Central memory CD8-positive, alpha-beta T cell (primary cell): ENCODE data around the gene TNRC18.
A peak's percentile ranks its signal among the peaks of the same experiment; 100 is the strongest.

ENCODE experiments used
- ATAC-seq: fragments of 150-1000 bp; cut with Tn5 transposase; replicated peaks from 2 replicates; pipeline ENCODE4 v1.10.0; 2022; ENCODE audit warnings: mild to moderate bottlenecking, moderate FRiP score, moderate number of reproducible peaks; ENCODE audit not compliant: poor library complexity, severe bottlenecking; ENCODE audit errors: extremely low read depth
- DNase-seq, 2 donors: peaks; one replicate each; pipeline ENCODE4 v3.0.0; 2021; ENCODE audit warnings: low spot score in 2 of 2
- H3K27ac Mint-ChIP-seq: one replicate; pipeline ENCODE4 v1.8.0; 2022; ENCODE audit warnings: low read depth, mild to moderate bottlenecking, moderate library complexity, mixed read lengths
- H3K27me3 Mint-ChIP-seq: one replicate; pipeline ENCODE4 v1.8.0; 2022; ENCODE audit warnings: mixed read lengths
- H3K36me3 Mint-ChIP-seq: one replicate; pipeline ENCODE4 v1.8.0; 2022; ENCODE audit warnings: mild to moderate bottlenecking, moderate library complexity, mixed read lengths; ENCODE audit not compliant: insufficient read depth
- H3K4me1 Mint-ChIP-seq: one replicate; pipeline ENCODE4 v1.8.0; 2022; ENCODE audit warnings: mixed read lengths
- H3K4me3 Mint-ChIP-seq: one replicate; pipeline ENCODE4 v1.8.0; 2022; ENCODE audit warnings: mild to moderate bottlenecking, moderate library complexity, mixed read lengths
- H3K9me3 Mint-ChIP-seq: one replicate; pipeline ENCODE4 v1.8.0; 2022; ENCODE audit warnings: mixed read lengths

The TNRC18 gene

GRCh38 chr7:5396999-5397663 lies 26.5 kb downstream of the TNRC18 start:
- peak; percentile 94 for ATAC-seq
- no peaks in the 10 kb centered on the region for H3K27me3 Mint-ChIP-seq
- H3K27ac Mint-ChIP-seq = peak overlapping the region; percentile 98
- no peaks in the 10 kb centered on the region for H3K9me3 Mint-ChIP-seq
- DNase-seq = peak; percentile 87 to 95
- peaks cover 23% of the 10 kb centered on the region for H3K36me3 Mint-ChIP-seq
- H3K4me3 Mint-ChIP-seq = peak overlapping the region; percentile 79
- H3K4me1 Mint-ChIP-seq = peaks cover 22% of the 10 kb centered on the region

GRCh38 chr7:5396542-5396941 lies 27.1 kb downstream of the TNRC18 start:
- peaks cover 26% of the 10 kb centered on the region for H3K36me3 Mint-ChIP-seq
- peak; percentile 43 to 54 for DNase-seq

GRCh38 chr7:5395246-5395645 lies 28.4 kb downstream of the TNRC18 start:
- Mint-ChIP-seq H3K27me3 (no peaks in the 10 kb centered on the region), H3K27ac (peak overlapping the region; percentile 98), H3K4me3 (peak overlapping the region; percentile 79), H3K36me3 (peaks cover 35% of the 10 kb centered on the region), H3K9me3 (no peaks in the 10 kb centered on the region), H3K4me1 (peaks cover 22% of the 10 kb centered on the region)
- ATAC-seq (no peak), DNase-seq (no peak)

More at GRCh38 chr7:5396542-5396941, 27.1 kb downstream of the TNRC18 start:
- ATAC-seq = peak; percentile 62
- Mint-ChIP-seq H3K4me3 (peak overlapping the region; percentile 79), H3K27me3 (no peaks in the 10 kb centered on the region), H3K27ac (peak overlapping the region; percentile 98), H3K4me1 (peaks cover 22% of the 10 kb centered on the region), H3K9me3 (no peaks in the 10 kb centered on the region)

GRCh38 chr7:5394264-5395105 lies 29.1 kb downstream of the TNRC18 start:
- Mint-ChIP-seq H3K27me3 (no peaks in the 10 kb centered on the region), H3K4me3 (peak overlapping the region; percentile 56), H3K27ac (peak overlapping the region; percentile 68), H3K4me1 (peaks cover 22% of the 10 kb centered on the region), H3K9me3 (no peaks in the 10 kb centered on the region), H3K36me3 (peaks cover 42% of the 10 kb centered on the region)
- ATAC-seq (no peak), DNase-seq (no peak)

DNA sequence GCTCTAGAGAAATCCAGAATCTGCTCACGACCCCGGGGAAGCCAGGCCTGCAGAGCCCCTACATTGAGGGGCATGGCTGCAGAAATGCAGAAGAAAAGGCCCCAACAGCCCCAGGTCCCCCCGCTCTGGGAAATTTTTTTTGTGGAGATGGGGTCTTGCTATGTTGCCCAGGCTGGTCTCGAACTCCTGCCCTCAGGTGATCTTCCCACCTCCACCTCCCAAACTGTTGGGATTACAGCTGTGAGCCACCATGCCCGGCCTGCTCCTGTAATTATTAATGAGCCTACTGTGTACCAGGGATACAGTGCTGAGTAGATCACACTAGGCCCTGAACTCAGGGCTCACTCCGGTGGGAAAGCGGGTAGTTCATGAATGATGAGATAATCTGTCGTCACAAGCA lies 29.9 kb downstream of the TNRC18 start:
- Mint-ChIP-seq H3K4me1 (peaks cover 22% of the 10 kb centered on the region), H3K36me3 (peaks cover 42% of the 10 kb centered on the region), H3K9me3 (no peaks in the 10 kb centered on the region), H3K27ac (peak overlapping the region; percentile 68), H3K4me3 (peak overlapping the region; percentile 56), H3K27me3 (no peaks in the 10 kb centered on the region)
- no peak for ATAC-seq
- no peak for DNase-seq

DNA sequence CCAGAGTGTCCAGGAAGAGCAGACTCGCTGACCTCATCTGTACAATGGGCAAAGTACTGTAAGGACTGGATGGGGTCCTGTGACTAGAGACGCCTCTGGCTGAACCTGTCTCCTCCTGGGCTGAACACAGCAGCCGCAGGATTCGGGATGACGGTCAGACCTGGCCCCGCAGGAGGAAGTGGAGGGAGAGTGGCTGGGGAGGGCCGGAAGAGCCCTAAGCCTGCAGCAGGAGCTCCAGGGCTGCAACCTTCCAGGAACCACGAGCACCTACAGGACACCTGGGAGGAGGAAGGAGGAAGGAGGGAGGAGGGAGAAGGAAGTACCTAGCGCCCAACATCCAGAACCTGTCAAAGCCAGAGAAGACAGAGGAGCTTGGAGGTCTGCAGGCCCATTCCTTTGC lies 30.3 kb downstream of the TNRC18 start:
- H3K9me3 Mint-ChIP-seq = no peaks in the 10 kb centered on the region
- peaks cover 42% of the 10 kb centered on the region for H3K36me3 Mint-ChIP-seq
- H3K4me3 Mint-ChIP-seq = peak overlapping the region; percentile 40
- peaks cover 22% of the 10 kb centered on the region for H3K4me1 Mint-ChIP-seq
- H3K27me3 Mint-ChIP-seq = no peaks in the 10 kb centered on the region
- H3K27ac Mint-ChIP-seq = peak overlapping the region; percentile 53
- ATAC-seq (no peak), DNase-seq (no peak)

GRCh38 chr7:5390918-5391317 lies 32.7 kb downstream of the TNRC18 start:
- Mint-ChIP-seq H3K9me3 (no peaks in the 10 kb centered on the region), H3K27me3 (no peaks in the 10 kb centered on the region), H3K4me1 (peaks cover 14% of the 10 kb centered on the region), H3K27ac (no peak overlapping the region), H3K4me3 (no peak overlapping the region), H3K36me3 (peaks cover 45% of the 10 kb centered on the region)
- no peak for ATAC-seq
- DNase-seq = no peak

GRCh38 chr7:5388905-5389433 lies 34.7 kb downstream of the TNRC18 start:
- no peaks in the 10 kb centered on the region for H3K27me3 Mint-ChIP-seq
- no peak overlapping the region for H3K27ac Mint-ChIP-seq
- no peak for ATAC-seq

DNA sequence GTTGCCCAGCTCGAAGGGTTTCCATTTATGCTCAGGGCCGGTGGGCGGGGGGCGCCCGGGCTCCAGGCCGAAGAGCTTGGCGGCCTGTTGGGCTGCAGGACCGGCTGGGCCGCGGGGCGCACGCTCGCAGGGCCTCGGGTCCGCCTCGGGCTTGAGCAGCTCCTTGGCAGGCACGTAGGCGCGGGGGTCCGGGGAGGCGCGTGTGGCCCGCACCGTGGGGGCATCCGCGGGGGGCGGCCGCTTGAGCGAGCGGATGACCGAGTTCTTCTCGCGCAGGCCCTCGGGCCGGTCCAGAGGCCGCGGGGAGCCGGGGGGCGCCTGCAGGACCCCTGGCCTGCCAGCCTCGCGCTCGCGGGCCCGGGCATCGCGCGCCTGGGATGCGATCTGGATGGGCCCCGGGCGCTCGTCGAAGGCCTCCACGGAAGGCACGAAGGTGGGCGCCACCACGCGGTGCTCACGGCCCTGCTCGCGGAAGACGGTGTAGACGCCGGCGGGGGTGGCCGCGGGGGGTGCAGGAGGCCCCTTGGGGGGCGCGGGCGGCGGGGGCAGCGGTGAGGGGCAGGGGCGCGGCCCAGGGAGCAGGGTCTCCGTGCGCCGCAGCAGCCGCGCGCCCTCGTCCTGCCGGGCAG lies 35.2 kb downstream of the TNRC18 start:
- Mint-ChIP-seq H3K4me3 (no peak overlapping the region), H3K36me3 (peaks cover 56% of the 10 kb centered on the region), H3K27ac (no peak overlapping the region), H3K4me1 (peaks cover 18% of the 10 kb centered on the region), H3K27me3 (no peaks in the 10 kb centered on the region), H3K9me3 (no peaks in the 10 kb centered on the region)
- DNase-seq (no peak), ATAC-seq (no peak)

More at GRCh38 chr7:5388905-5389433, 34.7 kb downstream of the TNRC18 start:
- H3K4me3 Mint-ChIP-seq = no peak overlapping the region
- no peaks in the 10 kb centered on the region for H3K9me3 Mint-ChIP-seq
- peaks cover 21% of the 10 kb centered on the region for H3K4me1 Mint-ChIP-seq
- peaks cover 55% of the 10 kb centered on the region for H3K36me3 Mint-ChIP-seq
- no peak for DNase-seq

DNA sequence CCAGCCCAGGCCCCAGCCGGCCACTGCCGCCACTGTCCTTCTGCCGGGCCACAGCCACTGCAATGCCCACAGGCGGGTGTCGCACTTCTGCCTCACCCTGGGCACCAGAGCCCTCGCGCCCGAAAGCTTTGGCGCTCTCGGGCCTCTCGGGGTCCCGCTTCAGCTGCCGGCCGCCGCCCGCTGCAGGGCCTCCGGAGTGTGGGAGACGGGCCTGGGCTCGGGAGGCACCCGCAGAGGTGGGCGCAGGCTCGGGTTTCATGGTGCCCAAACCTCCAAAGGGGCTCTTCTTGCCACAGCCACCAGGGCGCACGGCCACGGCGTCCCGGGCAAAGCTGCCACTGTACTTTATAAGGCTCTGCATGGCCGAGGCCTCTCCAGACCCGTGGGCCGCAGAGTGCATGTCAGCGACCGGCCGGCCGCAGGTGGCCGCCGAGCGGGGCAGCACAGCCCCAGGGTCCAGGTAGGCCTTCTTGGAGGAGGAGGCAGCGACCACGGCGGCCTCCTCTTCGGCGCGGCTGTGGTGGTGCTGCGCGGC lies 35.9 kb downstream of the TNRC18 start:
- H3K9me3 Mint-ChIP-seq = no peaks in the 10 kb centered on the region
- no peak overlapping the region for H3K27ac Mint-ChIP-seq
- no peak for ATAC-seq
- no peaks in the 10 kb centered on the region for H3K27me3 Mint-ChIP-seq
- DNase-seq = no peak
- H3K4me3 Mint-ChIP-seq = no peak overlapping the region
- peaks cover 52% of the 10 kb centered on the region for H3K36me3 Mint-ChIP-seq
- peaks cover 18% of the 10 kb centered on the region for H3K4me1 Mint-ChIP-seq

DNA sequence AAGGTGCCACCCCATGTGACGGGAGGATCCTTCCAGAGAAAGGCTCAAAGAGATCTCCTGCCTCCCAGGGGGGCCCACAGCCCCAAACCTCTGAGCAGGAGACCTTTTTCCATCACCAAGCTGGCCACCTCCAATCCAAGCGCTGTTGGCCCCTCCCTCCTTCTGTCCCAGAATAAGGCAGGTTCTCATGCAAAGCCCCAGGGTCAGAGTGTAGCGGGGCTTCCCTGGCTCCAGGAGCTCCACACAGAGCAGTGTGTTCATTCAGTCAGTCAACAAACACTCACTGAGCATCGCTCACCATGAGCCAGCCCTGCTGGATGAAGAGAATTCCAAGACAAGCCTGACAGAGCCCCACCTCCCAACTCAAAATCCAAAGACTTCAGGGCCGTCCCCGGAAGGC lies 39.0 kb downstream of the TNRC18 start:
- peak overlapping the region; percentile 49 for H3K4me3 Mint-ChIP-seq
- ATAC-seq = no peak
- H3K36me3 Mint-ChIP-seq = peaks cover 36% of the 10 kb centered on the region
- no peak for DNase-seq
- H3K9me3 Mint-ChIP-seq = no peaks in the 10 kb centered on the region
- peaks cover 27% of the 10 kb centered on the region for H3K4me1 Mint-ChIP-seq
- H3K27ac Mint-ChIP-seq = peak overlapping the region; percentile 55
- H3K27me3 Mint-ChIP-seq = no peaks in the 10 kb centered on the region

- Mint-ChIP-seq H3K4me3 (peak overlapping the region; percentile 49), H3K27me3 (no peaks in the 10 kb centered on the region), H3K9me3 (no peaks in the 10 kb centered on the region), H3K4me1 (peaks cover 27% of the 10 kb centered on the region), H3K27ac (peak overlapping the region; percentile 87), H3K36me3 (peaks cover 36% of the 10 kb centered on the region)
- ATAC-seq (no peak), DNase-seq (no peak)
These were observed 40.1 kb downstream of the TNRC18 start for GRCh38 chr7:5383314-5384098.
